CD4-positive, CD25-positive, alpha-beta regulatory T cell (primary cell): Measurements from ENCODE around the gene MCCC1. TPM values are rescaled to one million over a fixed set of nuclear protein-coding genes. Genes with fewer than 3 reads are reported as not detected.

Source experiments
- ATAC-seq, 2 donors: fragments of 150-1000 bp; cut with Tn5 transposase; one replicate each; pipeline ENCODE4 v1.10.0; 2021; ENCODE audit warnings: low read depth in 2 of 2, moderate number of reproducible peaks in 2 of 2, moderate library complexity in 1 of 2
- DNase-seq, 3 donors: peaks; one replicate each; pipeline versions ENCODE4 v3.0.0 to v3.0.0-alpha.2; 2012 to 2022; ENCODE audit warnings: mixed read lengths in 1 of 3
- H3K27ac ChIP-seq: one replicate; pipeline ENCODE4 v1.7.0; 2013; ENCODE audit warnings: mild to moderate bottlenecking, low read length; ENCODE audit not compliant: insufficient read depth, poor library complexity, severe bottlenecking
- H3K27me3 ChIP-seq: one replicate; pipeline ENCODE4 v1.7.0; 2013; ENCODE audit warnings: low read length; ENCODE audit not compliant: control insufficient read depth, insufficient read depth
- H3K36me3 ChIP-seq: one replicate; pipeline ENCODE4 v1.7.0; 2013; ENCODE audit warnings: mild to moderate bottlenecking, low read length, moderate library complexity; ENCODE audit not compliant: control insufficient read depth, insufficient read depth
- H3K4me1 ChIP-seq: 2 replicates; pipeline ENCODE4 v1.7.0; 2013; ENCODE audit warnings: mild to moderate bottlenecking, low read length; ENCODE audit not compliant: insufficient read depth, control insufficient read depth, poor library complexity, severe bottlenecking
- H3K4me3 ChIP-seq: one replicate; pipeline ENCODE4 v1.7.0; 2013; ENCODE audit warnings: low read depth, mild to moderate bottlenecking, low read length, moderate library complexity
- H3K9me3 ChIP-seq, 2 experiments: 1 replicate in 1 of 2; 2 replicates in 1 of 2; pipeline ENCODE4 v1.7.0; 2013; ENCODE audit warnings: low read length in 2 of 2, mild to moderate bottlenecking in 1 of 2, moderate library complexity in 1 of 2; ENCODE audit not compliant: control insufficient read depth in 2 of 2
- H3K27ac Mint-ChIP-seq, 3 donors: one replicate each; pipeline ENCODE4 v1.8.0; 2020 to 2022; ENCODE audit warnings: mild to moderate bottlenecking in 3 of 3, mixed read lengths in 3 of 3, moderate library complexity in 2 of 3
- H3K27me3 Mint-ChIP-seq: one replicate; pipeline ENCODE4 v1.8.0; 2022; ENCODE audit warnings: mild to moderate bottlenecking, mixed read lengths
- H3K36me3 Mint-ChIP-seq: one replicate; pipeline ENCODE4 v1.8.0; 2020; ENCODE audit warnings: mixed read lengths
- H3K4me1 Mint-ChIP-seq, 4 donors: one replicate each; pipeline ENCODE4 v1.8.0; 2020 to 2022; ENCODE audit warnings: mixed read lengths in 4 of 4, mild to moderate bottlenecking in 1 of 4
- H3K4me3 Mint-ChIP-seq, 4 donors: one replicate each; pipeline ENCODE4 v1.8.0; 2020 to 2022; ENCODE audit warnings: mild to moderate bottlenecking in 4 of 4, mixed read lengths in 4 of 4, moderate library complexity in 3 of 4
- H3K9me3 Mint-ChIP-seq, 7 donors: one replicate each; pipeline ENCODE4 v1.8.0; 2020 to 2022; ENCODE audit warnings: mixed read lengths in 7 of 7, mild to moderate bottlenecking in 3 of 7, moderate library complexity in 2 of 7
- polyA plus RNA-seq, 4 donors: library from polyadenylated mRNA; unstranded; fragments of 300-500 nt; fragmentation: Illumina TruSeq; gene quantifications; one replicate each; pipeline ENCODE4 v1.2.3, GENCODE V29; 2021
- total RNA-seq: library from RNA; stranded (reverse); gene quantifications from one replicate; pipeline ENCODE4 v1.2.3, GENCODE V29; 2022

Gene MCCC1
- total and polyA plus RNA-seq, 5 donors from 2014 or later, result 22.1 to 27.7 (median 23.5) TPM

DNA sequence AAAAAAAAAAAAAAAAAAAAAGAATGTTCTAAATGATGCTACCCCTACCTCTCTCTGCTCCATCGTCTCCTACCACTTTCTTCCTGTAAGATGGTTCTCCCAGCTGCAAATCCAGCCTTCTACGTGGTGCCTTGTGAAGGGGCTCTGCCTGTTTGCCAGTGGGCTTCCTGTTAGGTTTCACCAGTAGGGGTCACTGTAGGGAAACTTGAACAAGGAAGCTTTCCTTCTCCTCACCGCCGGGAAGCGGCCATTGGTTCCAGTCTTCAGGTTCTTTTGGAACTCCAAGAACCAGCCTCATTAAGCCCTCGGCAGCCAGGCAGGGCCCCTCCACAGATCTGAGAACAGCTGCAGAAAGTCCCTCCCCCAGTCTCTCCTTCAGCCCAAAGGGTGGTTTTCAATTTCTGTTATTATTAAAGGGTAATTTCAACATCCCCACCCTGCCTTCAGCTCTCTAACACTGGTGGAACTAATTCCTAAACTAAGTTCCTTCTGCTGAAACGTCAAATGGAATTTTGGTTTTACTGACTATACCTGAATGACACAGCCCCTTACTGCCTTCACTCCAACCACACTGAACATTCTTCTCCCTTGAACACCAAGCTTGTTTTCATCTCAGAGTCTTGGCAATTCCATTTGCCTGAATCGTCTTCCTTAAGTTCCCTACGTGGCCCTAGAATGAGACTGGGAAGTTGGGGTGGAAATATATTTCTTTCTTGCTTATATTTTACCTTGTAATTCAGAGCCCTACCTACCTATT is 13.5 kb downstream of the MCCC1 start:
- H3K4me3 ChIP-seq, result no peak overlapping the region
- Mint-ChIP-seq H3K27ac (peak overlapping the region in 2 of 3 donors; percentile 28 to 67), H3K9me3 (no peaks in the 10 kb centered on the region), H3K4me3 (no peak overlapping the region), H3K4me1 (peaks cover 0 to 9% (median 7%) of the 10 kb centered on the region in 4 donors), H3K36me3 (peaks cover 61% of the 10 kb centered on the region), H3K27me3 (no peaks in the 10 kb centered on the region)
- H3K27me3 ChIP-seq, result no peaks in the 10 kb centered on the region
- peak in 1 of 3 donors; percentile 38 for DNase-seq
- ATAC-seq, result no peak
- H3K36me3 ChIP-seq, result peaks cover 69% of the 10 kb centered on the region
- H3K9me3 ChIP-seq, result no peaks in the 10 kb centered on the region
- no peak overlapping the region for H3K27ac ChIP-seq
- no peaks in the 10 kb centered on the region for H3K4me1 ChIP-seq

- Mint-ChIP-seq H3K9me3 (peaks cover 0 to 6% (median 0%) of the 10 kb centered on the region in 7 donors), H3K27ac (peak overlapping the region in 1 of 3 donors; percentile 42), H3K36me3 (peaks cover 57% of the 10 kb centered on the region), H3K4me1 (peaks cover 0 to 10% (median 4%) of the 10 kb centered on the region in 4 donors), H3K27me3 (no peaks in the 10 kb centered on the region), H3K4me3 (no peak overlapping the region)
- H3K27ac ChIP-seq, result no peak overlapping the region
- no peaks in the 10 kb centered on the region for H3K4me1 ChIP-seq
- no peaks in the 10 kb centered on the region for H3K27me3 ChIP-seq
- no peaks in the 10 kb centered on the region for H3K9me3 ChIP-seq
- DNase-seq, result no peak
- H3K4me3 ChIP-seq, result no peak overlapping the region
- H3K36me3 ChIP-seq, result peaks cover 67% of the 10 kb centered on the region
- no peak for ATAC-seq
Measured at GRCh38 chr3:183082355-183082915, 16.9 kb downstream of the MCCC1 start.

DNA sequence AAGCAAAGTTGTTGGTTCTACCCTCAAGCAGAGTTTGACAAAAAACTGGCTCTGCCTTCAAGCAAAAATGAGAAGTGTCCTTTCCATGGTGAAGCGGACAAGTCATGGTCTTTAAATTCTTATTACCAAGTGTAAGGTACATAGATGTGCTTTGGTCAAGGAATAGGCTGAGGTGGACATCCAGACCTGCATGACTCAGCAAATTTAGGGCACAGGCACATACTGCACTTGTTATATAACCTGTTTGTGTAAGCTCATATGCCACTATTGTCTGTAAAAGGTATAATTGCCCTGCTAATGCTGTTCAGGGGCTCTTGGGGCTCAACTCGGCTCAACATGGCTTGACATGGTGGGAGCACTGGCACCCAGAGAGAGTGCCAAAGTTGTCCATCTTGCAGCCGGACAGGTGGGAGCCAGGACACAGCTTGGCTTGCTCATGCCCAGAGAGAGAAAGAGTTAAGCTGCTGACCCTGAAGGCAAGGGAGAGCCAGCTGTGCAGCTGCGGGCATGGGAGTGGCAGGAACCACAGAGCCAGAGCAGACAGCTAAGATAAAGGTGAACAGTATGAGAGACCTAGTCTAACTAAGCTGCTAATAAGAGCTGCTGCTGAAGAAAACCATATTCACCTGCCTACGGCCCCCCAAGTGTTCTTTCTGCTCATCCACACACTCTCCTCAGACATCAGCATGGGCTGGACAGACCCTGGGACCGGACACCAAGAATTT is 17.7 kb downstream of the MCCC1 start:
- Histone ChIP-seq H3K9me3 (no peaks in the 10 kb centered on the region), H3K36me3 (peaks cover 60% of the 10 kb centered on the region), H3K27me3 (no peaks in the 10 kb centered on the region), H3K27ac (no peak overlapping the region), H3K4me3 (no peak overlapping the region), H3K4me1 (no peaks in the 10 kb centered on the region)
- ATAC-seq (no peak), DNase-seq (no peak)
- Mint-ChIP-seq H3K9me3 (peaks cover 0 to 7% (median 0%) of the 10 kb centered on the region in 7 donors), H3K36me3 (peaks cover 60% of the 10 kb centered on the region), H3K4me3 (peak overlapping the region in 1 of 4 donors; percentile 47), H3K27ac (peak overlapping the region in 1 of 3 donors; percentile 42), H3K27me3 (no peaks in the 10 kb centered on the region), H3K4me1 (peaks cover 0 to 8% (median 4%) of the 10 kb centered on the region in 4 donors)

DNA sequence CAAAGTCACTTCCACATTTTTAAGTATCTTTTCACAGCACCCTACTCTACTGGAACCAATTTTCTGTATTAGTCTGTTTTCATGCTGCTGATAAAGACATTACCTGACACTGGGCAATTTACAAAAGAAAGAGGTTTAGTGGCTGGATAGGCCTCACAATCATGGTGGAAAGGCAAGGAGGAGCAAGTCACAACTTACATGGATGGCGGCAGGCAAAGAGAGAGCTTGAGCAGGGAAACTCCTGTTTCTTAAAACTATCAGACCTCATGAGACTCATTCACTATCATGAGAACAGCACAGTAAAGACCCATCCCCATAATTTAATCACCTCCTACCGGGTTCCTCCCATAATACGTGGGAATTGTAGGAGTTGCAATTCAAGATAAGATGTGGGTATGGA is 18.7 kb downstream of the MCCC1 start:
- Histone ChIP-seq H3K27me3 (no peaks in the 10 kb centered on the region), H3K27ac (no peak overlapping the region), H3K36me3 (peaks cover 52% of the 10 kb centered on the region), H3K4me1 (no peaks in the 10 kb centered on the region), H3K9me3 (no peaks in the 10 kb centered on the region), H3K4me3 (no peak overlapping the region)
- Mint-ChIP-seq H3K4me3 (no peak overlapping the region), H3K27ac (peak overlapping the region in 1 of 3 donors; percentile 63), H3K9me3 (peaks cover 0 to 7% (median 0%) of the 10 kb centered on the region in 7 donors), H3K4me1 (peaks cover 0 to 8% (median 4%) of the 10 kb centered on the region in 4 donors), H3K27me3 (no peaks in the 10 kb centered on the region), H3K36me3 (peaks cover 61% of the 10 kb centered on the region)
- ATAC-seq, result no peak
- DNase-seq, result no peak

- no peak overlapping the region for H3K4me3 Mint-ChIP-seq
- Histone ChIP-seq H3K4me1 (no peaks in the 10 kb centered on the region), H3K27ac (no peak overlapping the region), H3K4me3 (no peak overlapping the region), H3K9me3 (no peaks in the 10 kb centered on the region), H3K27me3 (no peaks in the 10 kb centered on the region), H3K36me3 (peaks cover 40% of the 10 kb centered on the region)
- ATAC-seq (no peak), DNase-seq (no peak)
- peaks cover 62% of the 10 kb centered on the region for H3K36me3 Mint-ChIP-seq
- H3K9me3 Mint-ChIP-seq, result peaks cover 0 to 3% (median 0%) of the 10 kb centered on the region in 7 donors
- peaks cover 0 to 5% (median 2%) of the 10 kb centered on the region in 4 donors for H3K4me1 Mint-ChIP-seq
- H3K27me3 Mint-ChIP-seq, result no peaks in the 10 kb centered on the region
- no peak overlapping the region for H3K27ac Mint-ChIP-seq
Measured at GRCh38 chr3:183074881-183075280, 24.4 kb downstream of the MCCC1 start.

GRCh38 chr3:183074261-183074660 is 25.0 kb downstream of the MCCC1 start:
- Histone ChIP-seq H3K4me1 (no peaks in the 10 kb centered on the region), H3K36me3 (peaks cover 44% of the 10 kb centered on the region), H3K27ac (no peak overlapping the region), H3K9me3 (no peaks in the 10 kb centered on the region), H3K27me3 (no peaks in the 10 kb centered on the region), H3K4me3 (no peak overlapping the region)
- Mint-ChIP-seq H3K9me3 (peaks cover 0 to 3% (median 0%) of the 10 kb centered on the region in 7 donors), H3K27ac (peak overlapping the region in 1 of 3 donors; percentile 43), H3K36me3 (peaks cover 62% of the 10 kb centered on the region), H3K4me1 (peaks cover 0 to 5% (median 2%) of the 10 kb centered on the region in 4 donors), H3K27me3 (no peaks in the 10 kb centered on the region), H3K4me3 (no peak overlapping the region)
- ATAC-seq (no peak), DNase-seq (no peak)

DNA sequence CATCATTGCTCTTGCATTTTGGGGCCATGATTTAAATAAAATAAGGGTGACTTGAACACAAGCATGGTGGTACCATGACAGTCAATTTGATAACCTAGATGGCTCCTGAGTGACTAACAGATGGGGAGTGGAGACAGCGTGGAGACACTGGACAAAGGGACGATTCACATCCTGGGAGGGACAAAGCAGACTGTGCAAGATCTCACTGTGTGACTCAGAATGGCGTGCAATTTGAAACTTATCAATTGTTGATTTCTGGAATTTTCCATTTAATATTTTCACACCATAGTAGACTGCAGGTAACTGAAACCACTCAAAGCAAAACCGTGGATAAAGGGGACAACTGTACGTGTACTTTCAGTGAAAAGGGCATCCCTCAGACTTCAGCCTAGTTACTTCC is 25.5 kb downstream of the MCCC1 start:
- Mint-ChIP-seq H3K4me3 (no peak overlapping the region), H3K27me3 (no peaks in the 10 kb centered on the region), H3K36me3 (peaks cover 58% of the 10 kb centered on the region), H3K4me1 (peaks cover 0 to 5% (median 2%) of the 10 kb centered on the region in 4 donors), H3K9me3 (peaks cover 0 to 3% (median 0%) of the 10 kb centered on the region in 7 donors), H3K27ac (peak overlapping the region in 2 of 3 donors; percentile 43 to 86)
- Histone ChIP-seq H3K36me3 (peaks cover 40% of the 10 kb centered on the region), H3K4me1 (no peaks in the 10 kb centered on the region), H3K27me3 (no peaks in the 10 kb centered on the region), H3K9me3 (no peaks in the 10 kb centered on the region), H3K27ac (no peak overlapping the region), H3K4me3 (no peak overlapping the region)
- ATAC-seq (no peak), DNase-seq (no peak)
